Lower leg skin (tissue), 3 donors: ENCODE results near the gene ST3GAL3.

Experiments used
- CTCF ChIP-seq, 3 donors: fragments of 450-650 bp; IDR thresholded peaks; one replicate each; pipeline ENCODE4 v1.5.1; 2016; ENCODE audit warnings: antibody characterized with exemption in 3 of 3, mild to moderate bottlenecking in 3 of 3, moderate library complexity in 2 of 3
- POLR2A ChIP-seq, 2 donors: fragments of 450-650 bp; IDR thresholded peaks; one replicate each; pipeline ENCODE4 v1.6.1; 2016 to 2017; ENCODE audit warnings: antibody characterized with exemption in 2 of 2, mild to moderate bottlenecking in 1 of 2, moderate library complexity in 1 of 2

- no peak for TF ChIP-seq CTCF (IDR thresholded peaks at IDR 0.05)
- TF ChIP-seq POLR2A (IDR thresholded peaks at IDR 0.05): no peak
Measured at GRCh38 chr1:43841321-43842174, 134.2 kb downstream of the ST3GAL3 start.
